Nephron progenitor cell (in vitro differentiated cells): ENCODE data around the gene CD7.

Experiments used
- DNase-seq: peaks from one replicate; pipeline ENCODE4 v3.0.0; 2021
- H3K27ac Mint-ChIP-seq: 2 replicates; pipeline ENCODE4 v1.8.0; 2021; ENCODE audit warnings: mild to moderate bottlenecking, moderate library complexity, mixed read lengths
- H3K27me3 Mint-ChIP-seq: 2 replicates; pipeline ENCODE4 v1.8.0; 2021; ENCODE audit warnings: mild to moderate bottlenecking, low read depth, mixed read lengths; ENCODE audit not compliant: poor library complexity
- H3K36me3 Mint-ChIP-seq: 2 replicates; pipeline ENCODE4 v1.8.0; 2021; ENCODE audit warnings: low read depth, mixed read lengths
- H3K4me1 Mint-ChIP-seq: 2 replicates; pipeline ENCODE4 v1.8.0; 2021; ENCODE audit warnings: mixed read lengths
- H3K4me3 Mint-ChIP-seq: 2 replicates; pipeline ENCODE4 v1.8.0; 2021; ENCODE audit warnings: mild to moderate bottlenecking, moderate library complexity, mixed read lengths
- H3K9me3 Mint-ChIP-seq: 2 replicates; pipeline ENCODE4 v1.8.0; 2021; ENCODE audit warnings: mild to moderate bottlenecking, moderate library complexity, mixed read lengths
- TF ChIP-seq, protein P1 (sequence below): fragments of 200-600 bp; sonication (generic); IDR thresholded peaks from 2 replicates; pipeline ENCODE4 v1.5.0; 2021; ENCODE audit warnings: antibody characterized with exemption

Gene CD7

DNA sequence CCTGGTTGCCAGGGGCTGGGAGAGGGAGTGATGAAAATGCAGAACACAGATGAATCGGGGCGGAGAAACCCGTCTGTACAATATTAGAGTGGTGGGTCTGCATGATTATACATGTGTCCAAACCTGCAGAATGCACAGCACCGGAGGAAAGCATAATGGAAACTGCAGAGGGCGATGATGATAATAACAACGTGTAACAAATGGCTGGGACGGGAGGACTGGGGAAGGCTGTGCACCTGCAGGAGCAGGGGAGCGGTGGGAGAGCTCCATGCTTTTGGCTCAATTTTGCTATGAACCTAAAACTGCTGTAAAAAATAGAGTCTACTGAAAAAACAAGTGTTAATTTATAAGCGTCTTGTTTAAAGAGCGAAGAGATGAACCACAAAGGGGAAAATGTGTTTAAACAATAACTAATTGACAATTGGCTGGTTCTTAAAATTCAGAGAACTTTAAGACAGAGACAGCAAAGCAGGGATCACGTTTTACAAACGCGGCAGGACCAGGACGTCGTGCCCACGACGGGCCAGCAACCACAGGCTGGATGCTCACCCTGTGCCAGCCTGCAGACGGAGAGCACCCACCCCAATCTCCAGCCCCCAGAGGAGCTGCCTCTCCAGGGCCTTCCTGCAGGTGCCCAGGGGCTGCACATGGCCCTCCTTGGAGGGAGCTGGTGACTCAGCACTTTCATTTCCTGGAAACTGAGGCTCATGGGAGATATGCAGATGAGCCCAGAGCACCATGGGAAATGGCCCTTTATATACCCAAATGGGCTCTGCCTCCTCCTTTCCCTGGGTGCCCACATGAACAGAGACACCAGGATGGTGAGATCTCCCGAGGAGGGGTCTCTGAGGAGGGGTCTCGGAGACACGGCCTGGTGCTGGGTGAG, 41.3 kb upstream of the CD7 start, which contains the start of gene TEX19:
Gene TEX19 (plus strand): TSS at position 783 of the 886 bp plus-strand sequence. CDS start 2,904 bp downstream, outside the sequence.
- Mint-ChIP-seq H3K4me1 (peaks cover 35% of the 10 kb centered on the region), H3K4me3 (no peak within 1 kb of the TSS)
- DNase-seq: no peak

GRCh38 chr17:82357394-82357793, 40.0 kb upstream of the CD7 start:
- Mint-ChIP-seq H3K27ac (no peak overlapping the region), H3K9me3 (no peaks in the 10 kb centered on the region), H3K4me3 (no peak overlapping the region), H3K27me3 (peaks cover 35% of the 10 kb centered on the region), H3K36me3 (no peaks in the 10 kb centered on the region), H3K4me1 (peaks cover 26% of the 10 kb centered on the region)
- TF ChIP-seq, protein P1, sequence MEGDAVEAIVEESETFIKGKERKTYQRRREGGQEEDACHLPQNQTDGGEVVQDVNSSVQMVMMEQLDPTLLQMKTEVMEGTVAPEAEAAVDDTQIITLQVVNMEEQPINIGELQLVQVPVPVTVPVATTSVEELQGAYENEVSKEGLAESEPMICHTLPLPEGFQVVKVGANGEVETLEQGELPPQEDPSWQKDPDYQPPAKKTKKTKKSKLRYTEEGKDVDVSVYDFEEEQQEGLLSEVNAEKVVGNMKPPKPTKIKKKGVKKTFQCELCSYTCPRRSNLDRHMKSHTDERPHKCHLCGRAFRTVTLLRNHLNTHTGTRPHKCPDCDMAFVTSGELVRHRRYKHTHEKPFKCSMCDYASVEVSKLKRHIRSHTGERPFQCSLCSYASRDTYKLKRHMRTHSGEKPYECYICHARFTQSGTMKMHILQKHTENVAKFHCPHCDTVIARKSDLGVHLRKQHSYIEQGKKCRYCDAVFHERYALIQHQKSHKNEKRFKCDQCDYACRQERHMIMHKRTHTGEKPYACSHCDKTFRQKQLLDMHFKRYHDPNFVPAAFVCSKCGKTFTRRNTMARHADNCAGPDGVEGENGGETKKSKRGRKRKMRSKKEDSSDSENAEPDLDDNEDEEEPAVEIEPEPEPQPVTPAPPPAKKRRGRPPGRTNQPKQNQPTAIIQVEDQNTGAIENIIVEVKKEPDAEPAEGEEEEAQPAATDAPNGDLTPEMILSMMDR: no peak
- no peak for DNase-seq

More for the DNA sequence above, 41.3 kb upstream of the CD7 start, which contains the start of gene TEX19:
- TF ChIP-seq, protein P1: no peak
- no peak within 1 kb of the TSS for H3K27ac Mint-ChIP-seq
- no peaks in the 10 kb centered on the region for H3K9me3 Mint-ChIP-seq
- H3K27me3 Mint-ChIP-seq: peaks cover 35% of the 10 kb centered on the region
- no peaks in the 10 kb centered on the region for H3K36me3 Mint-ChIP-seq

DNA sequence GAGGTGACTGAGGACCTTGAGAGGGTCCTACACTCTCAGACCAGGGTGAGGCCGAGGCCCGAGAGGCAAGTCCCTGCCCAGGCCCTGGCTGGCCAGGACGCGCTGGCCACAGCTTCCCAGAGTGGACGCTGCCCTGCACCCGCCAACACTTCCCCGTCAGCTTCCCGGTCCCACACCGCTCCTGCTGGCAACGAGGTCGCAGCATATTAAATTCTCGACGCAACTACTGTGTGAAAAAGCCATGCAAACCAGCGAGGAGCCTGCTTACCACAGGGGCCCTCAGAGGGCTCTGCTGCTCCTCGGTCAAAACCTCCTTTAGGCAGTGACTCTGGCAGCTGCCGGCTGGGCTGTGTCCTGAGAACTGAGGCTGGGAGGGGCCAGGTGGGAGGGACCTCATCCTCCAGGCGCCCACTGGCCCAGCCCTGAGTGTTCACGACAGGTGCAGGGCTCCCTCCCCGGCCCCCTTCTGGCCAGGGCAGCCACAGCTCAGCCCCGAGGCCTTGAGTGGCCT, 39.5 kb upstream of the CD7 start:
- H3K36me3 Mint-ChIP-seq: no peaks in the 10 kb centered on the region
- no peaks in the 10 kb centered on the region for H3K9me3 Mint-ChIP-seq
- no peak overlapping the region for H3K27ac Mint-ChIP-seq
- no peak for DNase-seq
- H3K27me3 Mint-ChIP-seq: peaks cover 30% of the 10 kb centered on the region
- TF ChIP-seq, protein P1: no peak
- no peak overlapping the region for H3K4me3 Mint-ChIP-seq
- peaks cover 26% of the 10 kb centered on the region for H3K4me1 Mint-ChIP-seq

DNA sequence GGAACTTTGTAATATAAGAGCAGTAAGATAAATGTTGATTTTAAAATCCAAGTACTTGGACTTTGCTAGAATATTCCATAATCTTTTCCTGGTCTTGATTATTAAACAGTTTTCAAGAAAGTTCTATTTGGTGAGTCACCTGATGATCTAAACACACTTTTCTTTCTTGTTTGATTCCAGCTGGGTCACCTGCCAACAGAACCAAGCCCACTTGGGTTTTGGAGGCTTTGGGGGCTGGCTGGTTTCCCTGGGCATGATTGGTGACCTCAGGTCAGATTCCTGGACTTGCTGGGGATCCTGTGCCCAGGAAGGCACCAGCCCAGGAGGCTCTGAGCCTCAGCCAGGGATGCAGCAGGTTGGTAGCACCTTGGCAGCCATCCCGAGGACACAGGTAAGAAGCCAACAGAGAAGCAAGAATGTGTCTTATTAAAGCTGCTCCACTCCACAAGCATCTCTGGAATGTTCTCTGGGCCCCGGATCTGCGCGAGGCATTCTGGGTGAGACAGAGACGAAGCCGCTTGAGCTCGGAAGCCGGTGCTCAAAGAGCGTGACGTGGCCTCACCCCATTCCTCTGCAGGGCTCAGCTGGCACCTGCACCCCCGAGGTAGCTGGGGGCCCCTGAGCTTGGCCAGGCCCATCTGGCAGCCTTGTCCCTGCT, 38.5 kb upstream of the CD7 start:
- no peak for DNase-seq
- H3K4me3 Mint-ChIP-seq: no peak overlapping the region
- TF ChIP-seq, protein P1: no peak
- no peak overlapping the region for H3K27ac Mint-ChIP-seq
- H3K9me3 Mint-ChIP-seq: no peaks in the 10 kb centered on the region
- H3K36me3 Mint-ChIP-seq: no peaks in the 10 kb centered on the region
- H3K4me1 Mint-ChIP-seq: peaks cover 35% of the 10 kb centered on the region
- H3K27me3 Mint-ChIP-seq: peaks cover 32% of the 10 kb centered on the region

- H3K27ac Mint-ChIP-seq: no peak overlapping the region
- no peaks in the 10 kb centered on the region for H3K36me3 Mint-ChIP-seq
- no peak for DNase-seq
- TF ChIP-seq, protein P1: no peak
- H3K4me1 Mint-ChIP-seq: peaks cover 35% of the 10 kb centered on the region
- H3K9me3 Mint-ChIP-seq: no peaks in the 10 kb centered on the region
- peak overlapping the region; percentile 30 for H3K4me3 Mint-ChIP-seq
- H3K27me3 Mint-ChIP-seq: peaks cover 32% of the 10 kb centered on the region
These were observed 37.4 kb upstream of the CD7 start for GRCh38 chr17:82354804-82355308.
